ENCODE results near the gene SLC45A1.

SLC45A1 gene

GRCh38 chr1:8363767-8364301, 45.9 kb downstream of the SLC45A1 start:
- POLR2A ChIA-PET: no interaction called here
- H3K36me3 ChIP-seq (ENCODE audit: control insufficient read depth in 2 of 2, insufficient read depth in 1 of 2, low read length in 2 of 2): peaks cover 0 to 71% of the 10 kb centered on the region in 2 experiments; a peak in 2 of 3 replicates
- no peaks in the 10 kb centered on the region for H3K9me3 ChIP-seq (ENCODE audit: control insufficient read depth, insufficient read depth, low read depth, low read length)
- H3K4me1 ChIP-seq (ENCODE audit: control insufficient read depth, insufficient read depth, low read length): 0 out of 2 replicates have a peak, but pooled peaks cover 2% of the 10 kb centered on the region
- no peak overlapping the region for H3K27ac ChIP-seq (ENCODE audit: extremely low read depth, low read depth, low read length)
- CTCF ChIA-PET: interaction anchor here (2.6 kb wide), 1 partner anchor 12 kb away, joined by 7 read pairs; no protein-coding TSS in a partner anchor
- H3K4me3 ChIP-seq (ENCODE audit: low read depth, low read length): no peak overlapping the region
- no peak for TF ChIP-seq ZNF391 (tag by site-specific recombination; IDR thresholded peaks at IDR 0.05; ENCODE audit: borderline replicate concordance, low read depth)
- TF ChIP-seq EGR2 (tag by site-specific recombination; IDR thresholded peaks at IDR 0.05; ENCODE audit: low read depth): no peak
- TF ChIP-seq ZBTB6 (tag by site-specific recombination; IDR thresholded peaks at IDR 0.05): no peak
- no peak for TF ChIP-seq ZNF837 (tag by site-specific recombination; IDR thresholded peaks at IDR 0.05)
- TF ChIP-seq ZNF747 (tag by site-specific recombination; IDR thresholded peaks at IDR 0.05): no peak
- no peak for TF ChIP-seq ZNF530 (tag by site-specific recombination; IDR thresholded peaks at IDR 0.05; ENCODE audit: low read depth)
- no peak for TF ChIP-seq ZNF423 (tag by site-specific recombination; IDR thresholded peaks at IDR 0.05)
- TF ChIP-seq ZSCAN18 (tag by site-specific recombination; IDR thresholded peaks at IDR 0.05): no peak
- TF ChIP-seq ZNF776 (tag by site-specific recombination; IDR thresholded peaks at IDR 0.05; ENCODE audit: borderline replicate concordance): no peak
- no peak for TF ChIP-seq ZNF701 (tag by site-specific recombination; IDR thresholded peaks at IDR 0.05)

- ChIA-PET CTCF (interaction anchor here (1.0 to 2.6 kb wide), 2 partner anchors 13 to 389 kb away, joined by 3 to 7 read pairs; no protein-coding TSS in a partner anchor), POLR2A (no interaction called here)
- Histone ChIP-seq H3K27ac (ENCODE audit: extremely low read depth, low read depth, low read length) (no peak overlapping the region), H3K9me3 (ENCODE audit: control insufficient read depth, insufficient read depth, low read depth, low read length) (no peaks in the 10 kb centered on the region), H3K4me1 (ENCODE audit: control insufficient read depth, insufficient read depth, low read length) (0 out of 2 replicates have a peak, but pooled peaks cover 2% of the 10 kb centered on the region), H3K4me3 (ENCODE audit: low read depth, low read length) (no peak overlapping the region), H3K36me3 (ENCODE audit: control insufficient read depth in 2 of 2, insufficient read depth in 1 of 2, low read length in 2 of 2) (peaks cover 0 to 62% of the 10 kb centered on the region in 2 experiments; a peak in 2 of 3 replicates)
- TF ChIP-seq TRIM28 (IDR thresholded peaks at IDR 0.05; ENCODE audit: borderline replicate concordance, low read length): no peak
- TF ChIP-seq ZNF639 (tag by site-specific recombination; IDR thresholded peaks at IDR 0.05): no peak
These were observed 46.9 kb downstream of the SLC45A1 start for GRCh38 chr1:8364528-8365442.

- ChIA-PET CTCF (interaction anchor here (0.5 to 1.0 kb wide), 3 partner anchors 390 to 1318 kb away, joined by 3 read pairs; no protein-coding TSS in a partner anchor), POLR2A (no interaction called here)
- Histone ChIP-seq H3K4me1 (ENCODE audit: control insufficient read depth, insufficient read depth, low read length) (peaks cover 2% of the 10 kb centered on the region; the same call in 1 of the 2 replicates), H3K27ac (ENCODE audit: extremely low read depth, low read depth, low read length) (no peak overlapping the region), H3K9me3 (ENCODE audit: control insufficient read depth, insufficient read depth, low read depth, low read length) (no peaks in the 10 kb centered on the region), H3K4me3 (ENCODE audit: low read depth, low read length) (no peak overlapping the region), H3K36me3 (ENCODE audit: control insufficient read depth in 2 of 2, insufficient read depth in 1 of 2, low read length in 2 of 2) (peaks cover 0 to 54% of the 10 kb centered on the region in 2 experiments; a peak in 2 of 3 replicates)
- TF ChIP-seq MYNN (tag by site-specific recombination; IDR thresholded peaks at IDR 0.05; ENCODE audit: borderline replicate concordance) (no peak), ZNF274 (IDR thresholded peaks at IDR 0.05; ENCODE audit: low read length) (no peak), ZNF274 (tag by site-specific recombination; IDR thresholded peaks at IDR 0.05; ENCODE audit: borderline replicate concordance) (no peak), ZNF335 (tag by site-specific recombination; conservative IDR thresholded peaks at IDR 0.05) (no peak), ZNF654 (tag by site-specific recombination; IDR thresholded peaks at IDR 0.05; ENCODE audit: low read depth) (no peak), ZNF596 (tag by site-specific recombination; IDR thresholded peaks at IDR 0.05) (no peak), ZSCAN30 (tag by site-specific recombination; IDR thresholded peaks at IDR 0.05) (no peak), ZNF19 (tag by site-specific recombination; IDR thresholded peaks at IDR 0.05; ENCODE audit: low read depth) (no peak), ZNF645 (tag by site-specific recombination; IDR thresholded peaks at IDR 0.05) (no peak), ZNF514 (tag by site-specific recombination; IDR thresholded peaks at IDR 0.05) (no peak), ZNF521 (tag by site-specific recombination; IDR thresholded peaks at IDR 0.05) (no peak), ZBTB1 (tag by site-specific recombination; IDR thresholded peaks at IDR 0.05) (no peak), ZNF530 (tag by site-specific recombination; IDR thresholded peaks at IDR 0.05; ENCODE audit: low read depth) (no peak)
These were observed 47.9 kb downstream of the SLC45A1 start for GRCh38 chr1:8365661-8366362.

Measured in HEK293 (cell line).